ENCODE results near the gene MARCHF10.

DNA sequence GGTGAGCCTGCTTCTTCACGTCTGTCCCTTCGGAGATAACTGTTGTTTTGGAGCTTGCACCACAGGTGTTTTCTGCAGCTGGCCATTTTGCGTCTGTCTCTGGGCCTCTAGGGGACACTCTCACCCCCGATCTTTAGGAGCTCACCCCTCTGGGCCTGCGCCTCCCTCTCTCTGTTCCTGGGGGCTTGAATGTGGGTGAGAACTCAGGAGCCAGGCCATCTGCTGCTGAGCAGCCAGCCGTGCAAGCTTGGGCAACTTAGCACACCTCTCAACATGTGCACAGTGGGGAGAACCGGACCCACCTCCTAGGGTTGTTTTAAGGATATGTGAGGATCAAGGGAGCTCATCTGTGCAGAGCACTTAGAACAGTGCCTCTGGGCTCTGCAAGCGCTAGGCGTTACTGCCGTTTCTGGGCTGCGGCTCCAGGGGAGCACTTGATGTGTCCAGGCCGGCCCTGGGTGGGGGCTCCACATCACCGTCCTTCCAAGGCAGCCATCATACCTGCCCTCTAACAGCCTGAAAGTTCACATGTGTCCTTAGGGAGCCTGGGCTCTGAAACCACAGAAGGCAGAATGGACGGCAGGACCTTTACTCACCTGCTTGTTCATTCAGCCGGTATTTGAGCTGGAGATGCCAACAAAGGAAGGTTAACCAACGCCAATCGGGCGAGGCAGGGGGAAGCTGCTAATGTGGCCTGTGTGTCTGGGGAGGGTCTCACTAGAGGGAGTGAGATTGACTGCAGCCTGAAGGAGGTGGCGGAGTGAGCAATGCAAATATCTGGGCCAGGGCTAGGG is 114.3 kb downstream of the MARCHF10 start:
- TF ChIP-seq, protein P1, sequence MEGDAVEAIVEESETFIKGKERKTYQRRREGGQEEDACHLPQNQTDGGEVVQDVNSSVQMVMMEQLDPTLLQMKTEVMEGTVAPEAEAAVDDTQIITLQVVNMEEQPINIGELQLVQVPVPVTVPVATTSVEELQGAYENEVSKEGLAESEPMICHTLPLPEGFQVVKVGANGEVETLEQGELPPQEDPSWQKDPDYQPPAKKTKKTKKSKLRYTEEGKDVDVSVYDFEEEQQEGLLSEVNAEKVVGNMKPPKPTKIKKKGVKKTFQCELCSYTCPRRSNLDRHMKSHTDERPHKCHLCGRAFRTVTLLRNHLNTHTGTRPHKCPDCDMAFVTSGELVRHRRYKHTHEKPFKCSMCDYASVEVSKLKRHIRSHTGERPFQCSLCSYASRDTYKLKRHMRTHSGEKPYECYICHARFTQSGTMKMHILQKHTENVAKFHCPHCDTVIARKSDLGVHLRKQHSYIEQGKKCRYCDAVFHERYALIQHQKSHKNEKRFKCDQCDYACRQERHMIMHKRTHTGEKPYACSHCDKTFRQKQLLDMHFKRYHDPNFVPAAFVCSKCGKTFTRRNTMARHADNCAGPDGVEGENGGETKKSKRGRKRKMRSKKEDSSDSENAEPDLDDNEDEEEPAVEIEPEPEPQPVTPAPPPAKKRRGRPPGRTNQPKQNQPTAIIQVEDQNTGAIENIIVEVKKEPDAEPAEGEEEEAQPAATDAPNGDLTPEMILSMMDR (conservative IDR thresholded peaks at IDR 0.05; ENCODE audit: low read depth, low read length) = no peak
- TF ChIP-seq EZH2 (IDR thresholded peaks at IDR 0.05; ENCODE audit: low read length, unreplicated experiment) (no peak), EZH2phosphoT487 (IDR thresholded peaks at IDR 0.05; ENCODE audit: borderline replicate concordance, low read length) (no peak)

Measured in PC-3 (cell line).